ENCODE results near the gene EYS. TPM values are rescaled to one million over a fixed set of nuclear protein-coding genes. Genes with fewer than 3 reads are reported as not detected.

Gene EYS
- total and polyA plus RNA-seq, 9 of the 15 experiments (the other 6 are each of a cell fraction or from before 2014, with no cell fraction given), result 0.03 to 0.36 (median 0.10) TPM; not detected in 2

DNA sequence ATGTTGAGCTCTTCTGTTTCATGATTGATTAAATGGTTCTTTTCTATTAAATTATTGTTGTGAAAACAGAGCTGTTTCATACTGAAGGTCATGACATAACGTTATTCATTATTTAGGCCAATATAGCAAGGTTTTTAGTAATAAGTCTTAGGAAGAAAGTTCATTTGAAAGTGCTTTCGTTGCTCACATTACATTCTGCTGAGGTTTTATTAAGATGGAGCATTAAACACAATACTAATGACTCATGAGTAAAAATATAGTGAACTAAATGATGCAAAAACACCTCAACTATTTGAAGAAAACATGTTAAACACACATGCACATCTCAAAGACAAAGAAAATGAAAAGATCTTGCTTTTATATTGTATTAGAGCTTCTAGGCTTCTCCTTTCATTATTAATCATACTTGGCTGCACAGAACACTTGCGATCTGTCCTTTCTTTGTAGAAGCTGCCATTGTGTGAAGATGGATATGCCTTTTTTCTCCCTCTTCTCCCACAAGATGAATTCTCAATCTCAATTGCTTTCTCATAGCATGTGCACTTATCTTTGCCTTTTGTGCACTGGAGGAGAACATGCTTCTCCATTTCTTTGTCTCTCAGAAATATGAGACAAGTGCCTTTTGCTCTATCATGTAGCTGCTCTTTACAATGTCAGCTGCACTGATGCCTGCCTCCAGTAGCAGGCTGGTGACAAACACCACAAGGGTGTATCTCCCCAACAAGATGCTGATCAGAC is 1759.1 kb downstream of the EYS start:
- Histone ChIP-seq H3K4me3 (no peak overlapping the region), H3K9me1 (ENCODE audit: control insufficient read depth, insufficient read depth, low read length) (no peaks in the 10 kb centered on the region), H3K9me3 (replicated peaks; ENCODE audit: control insufficient read depth, insufficient read depth, low read depth, low read length) (no peaks in the 10 kb centered on the region), H3K27me3 (ENCODE audit: control insufficient read depth in 2 of 2, insufficient read depth in 2 of 2, low read length in 2 of 2) (no peaks in the 10 kb centered on the region), H3K36me3 (ENCODE audit: control insufficient read depth, insufficient read depth, low read length) (no peaks in the 10 kb centered on the region), H3K79me2 (ENCODE audit: control insufficient read depth, insufficient read depth, low read length) (no peaks in the 10 kb centered on the region), H3K27ac (ENCODE audit: extremely low read depth, low read depth, low read length) (no peak overlapping the region), H2AFZ (ENCODE audit: low read depth, low read length) (no peak overlapping the region), H4K20me1 (replicated peaks; ENCODE audit: control insufficient read depth, insufficient read depth, low read length) (no peaks in the 10 kb centered on the region), H3K4me2 (ENCODE audit: insufficient read depth, low read length) (no peak overlapping the region), H3K9ac (ENCODE audit: insufficient read depth in 1 of 2, low read depth in 2 of 2, low read length in 2 of 2) (no peak overlapping the region), H3K4me1 (replicated peaks in 1 of 2; ENCODE audit: control insufficient read depth in 2 of 2, insufficient read depth in 2 of 2, low read length in 2 of 2) (no peaks in the 10 kb centered on the region)
- 0% methylated on average over 3 of the region's 3 CpGs for WGBS (ENCODE audit: insufficient coverage, low coverage, missing lambda C conversion rate)
- DNase-seq (ENCODE audit: extremely low read depth in 1 of 4, low spot score in 3 of 4), result no peak
- ChIA-PET POLR2A (no interaction called here), CTCF (ENCODE audit: low intra/inter-chr PET ratio) (no interaction called here)
- TF ChIP-seq STAG1 (CRISPR knock-in tag; IDR thresholded peaks at IDR 0.05; ENCODE audit: borderline replicate concordance), result no peak
- TF ChIP-seq, protein P1, sequence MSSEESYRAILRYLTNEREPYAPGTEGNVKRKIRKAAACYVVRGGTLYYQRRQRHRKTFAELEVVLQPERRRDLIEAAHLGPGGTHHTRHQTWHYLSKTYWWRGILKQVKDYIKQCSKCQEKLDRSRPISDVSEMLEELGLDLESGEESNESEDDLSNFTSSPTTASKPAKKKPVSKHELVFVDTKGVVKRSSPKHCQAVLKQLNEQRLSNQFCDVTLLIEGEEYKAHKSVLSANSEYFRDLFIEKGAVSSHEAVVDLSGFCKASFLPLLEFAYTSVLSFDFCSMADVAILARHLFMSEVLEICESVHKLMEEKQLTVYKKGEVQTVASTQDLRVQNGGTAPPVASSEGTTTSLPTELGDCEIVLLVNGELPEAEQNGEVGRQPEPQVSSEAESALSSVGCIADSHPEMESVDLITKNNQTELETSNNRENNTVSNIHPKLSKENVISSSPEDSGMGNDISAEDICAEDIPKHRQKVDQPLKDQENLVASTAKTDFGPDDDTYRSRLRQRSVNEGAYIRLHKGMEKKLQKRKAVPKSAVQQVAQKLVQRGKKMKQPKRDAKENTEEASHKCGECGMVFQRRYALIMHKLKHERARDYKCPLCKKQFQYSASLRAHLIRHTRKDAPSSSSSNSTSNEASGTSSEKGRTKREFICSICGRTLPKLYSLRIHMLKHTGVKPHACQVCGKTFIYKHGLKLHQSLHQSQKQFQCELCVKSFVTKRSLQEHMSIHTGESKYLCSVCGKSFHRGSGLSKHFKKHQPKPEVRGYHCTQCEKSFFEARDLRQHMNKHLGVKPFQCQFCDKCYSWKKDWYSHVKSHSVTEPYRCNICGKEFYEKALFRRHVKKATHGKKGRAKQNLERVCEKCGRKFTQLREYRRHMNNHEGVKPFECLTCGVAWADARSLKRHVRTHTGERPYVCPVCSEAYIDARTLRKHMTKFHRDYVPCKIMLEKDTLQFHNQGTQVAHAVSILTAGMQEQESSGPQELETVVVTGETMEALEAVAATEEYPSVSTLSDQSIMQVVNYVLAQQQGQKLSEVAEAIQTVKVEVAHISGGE (CRISPR knock-in tag; IDR thresholded peaks at IDR 0.05), result no peak
- no peak for TF ChIP-seq CXXC5 (CRISPR knock-in tag; IDR thresholded peaks at IDR 0.05)
- TF ChIP-seq ZFP30 (CRISPR knock-in tag; IDR thresholded peaks at IDR 0.05; ENCODE audit: borderline replicate concordance), result no peak
- TF ChIP-seq KAT2B (IDR thresholded peaks at IDR 0.05; ENCODE audit: low read depth, low read length), result no peak
- no peak for TF ChIP-seq HNRNPL (IDR thresholded peaks at IDR 0.05; ENCODE audit: low read depth, low read length)
- TF ChIP-seq, protein P2, sequence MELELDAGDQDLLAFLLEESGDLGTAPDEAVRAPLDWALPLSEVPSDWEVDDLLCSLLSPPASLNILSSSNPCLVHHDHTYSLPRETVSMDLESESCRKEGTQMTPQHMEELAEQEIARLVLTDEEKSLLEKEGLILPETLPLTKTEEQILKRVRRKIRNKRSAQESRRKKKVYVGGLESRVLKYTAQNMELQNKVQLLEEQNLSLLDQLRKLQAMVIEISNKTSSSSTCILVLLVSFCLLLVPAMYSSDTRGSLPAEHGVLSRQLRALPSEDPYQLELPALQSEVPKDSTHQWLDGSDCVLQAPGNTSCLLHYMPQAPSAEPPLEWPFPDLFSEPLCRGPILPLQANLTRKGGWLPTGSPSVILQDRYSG (tag; conservative IDR thresholded peaks at IDR 0.05; ENCODE audit: low read depth), result no peak
- TF ChIP-seq ZNF124 (CRISPR knock-in tag; IDR thresholded peaks at IDR 0.05), result no peak
- TF ChIP-seq E2F3 (CRISPR knock-in tag; IDR thresholded peaks at IDR 0.05), result no peak
- in situ Hi-C loops (cut with MboI) (no loop called here), intact Hi-C loops (cut with micrococcal nuclease) (no loop called here)
- BruUV-seq (replicated peaks), result no TSS peak
- no peak for ATAC-seq
- no peak for FAIRE-seq
